Measurements from ENCODE around the gene TLR4.

TLR4 gene

GRCh38 chr9:117720555-117720954, 16.4 kb downstream of the TLR4 start:
- no peak overlapping the region for H3K27ac ChIP-seq
- H3K4me3 ChIP-seq (ENCODE audit: low read depth, low read length), result no peak overlapping the region
- no peaks in the 10 kb centered on the region for H3K27me3 ChIP-seq (replicated peaks)
- DNase-seq, result no peak
- peaks cover 5% of the 10 kb centered on the region for H3K36me3 ChIP-seq (replicated peaks)
- in situ Hi-C loops (cut with HindIII; ENCODE audit: low pct_ligation_motif_present, low sequenced_read_pairs), result no loop called here
- TF ChIP-seq CTCF (IDR thresholded peaks at IDR 0.05; ENCODE audit: low read depth, low read length, missing control alignments), result no peak

- DNase-seq, result no peak
- Histone ChIP-seq H3K27ac (no peak overlapping the region), H3K4me3 (ENCODE audit: low read depth, low read length) (no peak overlapping the region), H3K27me3 (replicated peaks) (no peaks in the 10 kb centered on the region), H3K36me3 (replicated peaks) (peaks cover under 1% of the 10 kb centered on the region)
- TF ChIP-seq CTCF (IDR thresholded peaks at IDR 0.05; ENCODE audit: low read depth, low read length, missing control alignments), result no peak
- in situ Hi-C loops (cut with HindIII; ENCODE audit: low pct_ligation_motif_present, low sequenced_read_pairs), result no loop called here
These were observed 16.8 kb downstream of the TLR4 start for GRCh38 chr9:117720987-117721386.

GRCh38 chr9:117722108-117722761, 18.0 kb downstream of the TLR4 start:
- H3K27me3 ChIP-seq (replicated peaks), result no peaks in the 10 kb centered on the region
- DNase-seq, result no peak
- no peak overlapping the region for H3K4me3 ChIP-seq (ENCODE audit: low read depth, low read length)
- no peaks in the 10 kb centered on the region for H3K36me3 ChIP-seq (replicated peaks)
- H3K27ac ChIP-seq, result no peak overlapping the region
- in situ Hi-C loops (cut with HindIII; ENCODE audit: low pct_ligation_motif_present, low sequenced_read_pairs), result no loop called here
- no peak for TF ChIP-seq CTCF (IDR thresholded peaks at IDR 0.05; ENCODE audit: low read depth, low read length, missing control alignments)

GRCh38 chr9:117723986-117724625, 19.9 kb downstream of the TLR4 start:
- no peak for TF ChIP-seq CTCF (IDR thresholded peaks at IDR 0.05; ENCODE audit: low read depth, low read length, missing control alignments)
- no peak for DNase-seq
- no peaks in the 10 kb centered on the region for H3K27me3 ChIP-seq (replicated peaks)
- H3K4me3 ChIP-seq (ENCODE audit: low read depth, low read length), result no peak overlapping the region
- in situ Hi-C loops (cut with HindIII; ENCODE audit: low pct_ligation_motif_present, low sequenced_read_pairs), result no loop called here
- H3K27ac ChIP-seq, result no peak overlapping the region
- no peaks in the 10 kb centered on the region for H3K36me3 ChIP-seq (replicated peaks)

GRCh38 chr9:117725426-117725887, 21.3 kb downstream of the TLR4 start:
- no peak for TF ChIP-seq CTCF (IDR thresholded peaks at IDR 0.05; ENCODE audit: low read depth, low read length, missing control alignments)
- DNase-seq, result no peak
- in situ Hi-C loops (cut with HindIII; ENCODE audit: low pct_ligation_motif_present, low sequenced_read_pairs), result no loop called here

More at GRCh38 chr9:117725426-117725887, 21.3 kb downstream of the TLR4 start:
- Histone ChIP-seq H3K27me3 (replicated peaks) (no peaks in the 10 kb centered on the region), H3K36me3 (replicated peaks) (no peaks in the 10 kb centered on the region), H3K27ac (no peak overlapping the region), H3K4me3 (ENCODE audit: low read depth, low read length) (no peak overlapping the region)

Data from brain microvascular endothelial cell (primary cell).